ENCODE data around the gene DPH1. TPM values are rescaled to one million over a fixed set of nuclear protein-coding genes. Genes with fewer than 3 reads are reported as not detected.
A peak's percentile ranks its signal among the peaks of the same experiment; 100 is the strongest.
"Not testable (repeated sequence)": the region's sequence is repeated elsewhere in the genome, so short reads cannot be mapped to it uniquely, and the experiment has no call there.

The DPH1 gene
- polyA plus RNA-seq, 1 of the 3 experiments (the other 2 are of a cell fraction): 36.2 TPM

DNA sequence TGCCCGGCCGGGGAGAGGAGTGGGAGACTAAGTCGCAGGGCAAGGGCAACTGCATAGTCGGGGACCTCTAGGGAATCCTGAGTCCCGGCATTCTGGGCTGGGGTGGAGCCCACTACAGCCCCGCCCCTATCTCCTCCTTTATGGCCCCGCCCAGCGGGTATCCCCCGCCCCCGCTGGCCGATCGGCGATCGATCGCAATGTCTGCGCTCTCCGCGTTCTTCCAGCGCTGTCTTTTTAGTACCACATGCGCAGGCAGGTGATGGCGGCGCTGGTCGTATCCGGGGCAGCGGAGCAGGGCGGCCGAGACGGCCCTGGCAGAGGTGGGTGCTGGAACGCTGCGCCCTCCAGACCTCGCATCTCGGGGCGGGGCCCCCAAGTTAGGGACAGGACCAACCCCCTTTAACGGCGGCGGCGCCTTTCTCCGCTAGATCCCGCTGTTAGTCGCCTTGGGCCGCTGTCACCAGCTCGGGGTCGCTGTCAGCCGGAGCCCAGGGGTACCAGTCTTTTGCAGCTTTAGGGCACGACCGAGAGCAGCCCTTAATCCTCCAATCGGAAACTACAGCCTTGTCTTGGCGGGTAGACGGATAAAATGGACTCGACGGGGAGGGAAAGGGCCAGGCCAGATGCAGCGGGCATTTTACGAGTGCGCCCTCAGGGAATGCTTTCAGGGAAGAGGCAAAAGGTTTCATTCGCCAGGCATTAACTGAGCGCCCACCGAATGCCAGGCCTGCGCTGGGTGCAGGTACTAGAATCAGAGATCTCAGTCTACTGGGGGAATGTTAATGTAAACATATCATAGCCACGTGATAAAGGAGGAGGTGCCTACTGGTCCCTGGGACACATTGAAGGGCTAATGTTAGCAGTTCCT, at the start of gene DPH1 (continued):
- TF ChIP-seq, protein P1, sequence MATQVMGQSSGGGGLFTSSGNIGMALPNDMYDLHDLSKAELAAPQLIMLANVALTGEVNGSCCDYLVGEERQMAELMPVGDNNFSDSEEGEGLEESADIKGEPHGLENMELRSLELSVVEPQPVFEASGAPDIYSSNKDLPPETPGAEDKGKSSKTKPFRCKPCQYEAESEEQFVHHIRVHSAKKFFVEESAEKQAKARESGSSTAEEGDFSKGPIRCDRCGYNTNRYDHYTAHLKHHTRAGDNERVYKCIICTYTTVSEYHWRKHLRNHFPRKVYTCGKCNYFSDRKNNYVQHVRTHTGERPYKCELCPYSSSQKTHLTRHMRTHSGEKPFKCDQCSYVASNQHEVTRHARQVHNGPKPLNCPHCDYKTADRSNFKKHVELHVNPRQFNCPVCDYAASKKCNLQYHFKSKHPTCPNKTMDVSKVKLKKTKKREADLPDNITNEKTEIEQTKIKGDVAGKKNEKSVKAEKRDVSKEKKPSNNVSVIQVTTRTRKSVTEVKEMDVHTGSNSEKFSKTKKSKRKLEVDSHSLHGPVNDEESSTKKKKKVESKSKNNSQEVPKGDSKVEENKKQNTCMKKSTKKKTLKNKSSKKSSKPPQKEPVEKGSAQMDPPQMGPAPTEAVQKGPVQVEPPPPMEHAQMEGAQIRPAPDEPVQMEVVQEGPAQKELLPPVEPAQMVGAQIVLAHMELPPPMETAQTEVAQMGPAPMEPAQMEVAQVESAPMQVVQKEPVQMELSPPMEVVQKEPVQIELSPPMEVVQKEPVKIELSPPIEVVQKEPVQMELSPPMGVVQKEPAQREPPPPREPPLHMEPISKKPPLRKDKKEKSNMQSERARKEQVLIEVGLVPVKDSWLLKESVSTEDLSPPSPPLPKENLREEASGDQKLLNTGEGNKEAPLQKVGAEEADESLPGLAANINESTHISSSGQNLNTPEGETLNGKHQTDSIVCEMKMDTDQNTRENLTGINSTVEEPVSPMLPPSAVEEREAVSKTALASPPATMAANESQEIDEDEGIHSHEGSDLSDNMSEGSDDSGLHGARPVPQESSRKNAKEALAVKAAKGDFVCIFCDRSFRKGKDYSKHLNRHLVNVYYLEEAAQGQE (IDR thresholded peaks at IDR 0.05; ENCODE audit: low read depth, low read length): peak; percentile 80
- TF ChIP-seq NRF1 (IDR thresholded peaks at IDR 0.05; ENCODE audit: low read depth, low read length): peak; percentile 64
- TF ChIP-seq YY1 (IDR thresholded peaks at IDR 0.05; ENCODE audit: low read depth): peak; percentile 94
- peak; percentile 99 for TF ChIP-seq MXI1 (IDR thresholded peaks at IDR 0.05; ENCODE audit: low read depth, low read length)
- TF ChIP-seq SIN3A (IDR thresholded peaks at IDR 0.05; ENCODE audit: borderline replicate concordance, low read depth, low read length): peak; percentile 100

GRCh38 chr17:1980665-1981250, 49.2 kb upstream of the DPH1 start:
- ChIA-PET CTCF (interaction anchor here (1.1 kb wide), 1 partner anchor 45 kb away, joined by 7 read pairs; no protein-coding TSS in a partner anchor), POLR2A (no interaction called here)
- DNase-seq: no peak
- Histone ChIP-seq H3K27ac (ENCODE audit: low read depth in 2 of 2, low read length in 1 of 2) (no peak overlapping the region), H2AFZ (ENCODE audit: low read depth) (no peak overlapping the region), H3K4me3 (ENCODE audit: low read depth in 2 of 2, low read length in 1 of 2) (no peak overlapping the region), H3K4me2 (no peak overlapping the region), H3K9me2 (no peaks in the 10 kb centered on the region), H3K9me3 (no peaks in the 10 kb centered on the region), H3K79me2 (ENCODE audit: insufficient read depth) (no peaks in the 10 kb centered on the region), H3K27me3 (ENCODE audit: insufficient read depth) (0 out of 2 replicates have a peak, but pooled peaks cover 16% of the 10 kb centered on the region), H4K20me1 (ENCODE audit: insufficient read depth) (no peaks in the 10 kb centered on the region), H3K9ac (no peak overlapping the region), H3K4me1 (ENCODE audit: control insufficient read depth in 1 of 2, insufficient read depth in 2 of 2, low read depth in 1 of 2, low read length in 1 of 2) (peaks cover 0 to 10% of the 10 kb centered on the region in 2 experiments; a peak in 1 of 4 replicates), H3K36me3 (replicated peaks in 1 of 2; ENCODE audit: control insufficient read depth in 1 of 2, insufficient read depth in 2 of 2, low read length in 1 of 2) (no peaks in the 10 kb centered on the region), H3F3A (replicated peaks; ENCODE audit: insufficient read depth) (no peaks in the 10 kb centered on the region)
- 80% methylated on average over 8 of the region's 8 CpGs for WGBS (ENCODE audit: low lambda C conversion rate)
- TF ChIP-seq ELF1 (IDR thresholded peaks at IDR 0.05) (no peak), USF2 (IDR thresholded peaks at IDR 0.05; ENCODE audit: borderline replicate concordance, low read depth, low read length) (no peak), GABPA (IDR thresholded peaks at IDR 0.05; ENCODE audit: low read depth) (no peak), TEAD4 (IDR thresholded peaks at IDR 0.05; ENCODE audit: borderline replicate concordance, insufficient read depth) (no peak), TAF1 (IDR thresholded peaks at IDR 0.05; ENCODE audit: borderline replicate concordance, low read depth, low read length) (no peak), MXI1 (IDR thresholded peaks at IDR 0.05; ENCODE audit: low read depth, low read length) (no peak)
- TF ChIP-seq, protein P1 (IDR thresholded peaks at IDR 0.05; ENCODE audit: low read depth, low read length): no peak

DNA sequence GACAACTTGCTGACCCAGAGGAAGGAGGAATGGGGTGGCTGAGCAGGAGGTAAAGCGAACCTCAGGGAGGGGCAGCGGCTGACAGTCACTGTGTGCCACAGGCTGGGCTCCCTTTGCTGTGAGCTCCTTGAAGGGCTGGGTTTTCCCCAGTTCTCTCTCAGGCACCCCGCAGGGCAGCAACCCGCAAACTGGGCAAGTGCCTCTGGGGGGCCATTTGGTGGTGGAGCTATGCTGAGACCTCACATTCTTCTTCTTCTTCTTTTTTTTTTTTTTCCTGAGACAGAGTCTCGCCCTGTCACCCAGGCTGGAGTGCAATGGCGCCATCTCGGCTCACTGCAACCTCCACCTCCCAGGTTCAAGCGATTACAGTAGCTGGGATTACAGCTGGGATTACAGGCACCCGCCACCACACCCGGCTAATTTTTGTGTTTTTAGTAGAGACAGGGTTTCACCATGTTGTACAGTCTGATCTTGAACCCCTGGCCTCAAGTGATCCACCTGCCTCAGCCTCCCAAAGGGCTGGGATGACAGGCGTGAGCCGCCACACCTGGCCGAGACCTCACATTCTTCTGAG, 47.1 kb upstream of the DPH1 start:
- H3K4me1 ChIP-seq (ENCODE audit: control insufficient read depth in 1 of 2, insufficient read depth in 2 of 2, low read depth in 1 of 2, low read length in 1 of 2); H3K4me2 ChIP-seq; H3K27ac ChIP-seq (ENCODE audit: low read depth in 2 of 2, low read length in 1 of 2); H3K9me3 ChIP-seq; H3K4me3 ChIP-seq (ENCODE audit: low read depth in 2 of 2, low read length in 1 of 2); DNase-seq; H2AFZ ChIP-seq (ENCODE audit: low read depth); H4K20me1 ChIP-seq (ENCODE audit: insufficient read depth); H3F3A ChIP-seq (replicated peaks; ENCODE audit: insufficient read depth); H3K9ac ChIP-seq; POLR2A ChIA-PET; H3K79me2 ChIP-seq (ENCODE audit: insufficient read depth); H3K36me3 ChIP-seq (replicated peaks in 1 of 2; ENCODE audit: control insufficient read depth in 1 of 2, insufficient read depth in 2 of 2, low read length in 1 of 2); H3K9me2 ChIP-seq; H3K27me3 ChIP-seq (ENCODE audit: insufficient read depth): not testable (repeated sequence)
- WGBS (ENCODE audit: low lambda C conversion rate): 89% methylated on average over 12 of the region's 13 CpGs
- CTCF ChIA-PET: interaction anchor here (1.2 kb wide), 1 partner anchor 43 kb away, joined by 4 read pairs; no protein-coding TSS in a partner anchor

Data from SK-N-SH (cell line).